Testis (tissue), 5 donors: ENCODE results near the gene DMTF1. TPM values are rescaled to one million over a fixed set of nuclear protein-coding genes. Genes with fewer than 3 reads are reported as not detected.
A peak's percentile ranks its signal among the peaks of the same experiment; 100 is the strongest.

Experiments
- DNase-seq: peaks from one replicate; pipeline ENCODE4 v3.0.0-alpha.2; 2019
- H3K27ac ChIP-seq, 2 donors: fragments of 200-600 bp; sonication (generic); one replicate each; pipeline ENCODE4 v1.5.1; 2019
- H3K27me3 ChIP-seq: fragments of 200-600 bp; sonication (generic); one replicate; pipeline ENCODE4 v1.5.1; 2019
- H3K36me3 ChIP-seq: fragments of 200-600 bp; sonication (generic); one replicate; pipeline ENCODE4 v1.5.1; 2017; ENCODE audit warnings: low read depth; ENCODE audit errors: missing control alignments
- H3K4me1 ChIP-seq: fragments of 200-600 bp; sonication (generic); one replicate; pipeline ENCODE4 v1.5.1; 2019
- H3K4me3 ChIP-seq, 2 donors: fragments of 200-600 bp; sonication (generic); one replicate each; pipeline ENCODE4 v1.5.1; 2017 to 2019
- H3K9me3 ChIP-seq: fragments of 200-600 bp; sonication (generic); one replicate; pipeline ENCODE4 v1.5.1; 2017
- POLR2A ChIP-seq: fragments of 450-650 bp; IDR thresholded peaks from one replicate; pipeline ENCODE4 v1.6.1; 2017; ENCODE audit warnings: antibody characterized with exemption, mild to moderate bottlenecking, moderate library complexity
- WGBS, 2 donors: methylation state at CpG; one replicate each; pipeline ENCODE4 v1.1.5; 2018; 5-methylcytosine and 5-hydroxymethylcytosine counted together
- intact Hi-C: fragments of 100-400 bp; cut with DNase I; formaldehyde crosslinking; loops from one replicate; pipeline ENCODE4 v1.15.1; 2023; ENCODE audit warnings: low total_unique reads
- long read RNA-seq, 2 donors: transcript quantifications; one replicate each; lab custom pipeline, GENCODE V29; 2026
- polyA plus RNA-seq: library from polyadenylated mRNA; stranded (reverse); fragments of 350-450 nt; fragmentation: Illumina TruSeq; extraction: RNeasy Lipid Tissue Mini Kit (QIAGEN cat#74804); gene quantifications from one replicate; pipeline ENCODE4 v1.2.3, GENCODE V29; 2014; ENCODE audit warnings: low read depth, low replicate concordance; ENCODE audit not compliant: insufficient read depth
- total RNA-seq, 2 donors: library from RNA; depleted of rRNA; stranded (reverse); fragments of >200 nt; gene quantifications; one replicate each; pipeline ENCODE4 v1.2.3, GENCODE V29; 2016
- TF ChIP-seq, protein P1 (sequence below), 3 experiments: fragments of 450-650 bp in 2 of 3; fragments of 200-600 bp in 1 of 3; sonication (generic) in 1 of 3; IDR thresholded peaks; one replicate each; pipeline ENCODE4 v1.5.1; 2016 to 2019; ENCODE audit warnings: antibody characterized with exemption in 3 of 3, mild to moderate bottlenecking in 2 of 3, moderate library complexity in 1 of 3

The DMTF1 gene, protein sequence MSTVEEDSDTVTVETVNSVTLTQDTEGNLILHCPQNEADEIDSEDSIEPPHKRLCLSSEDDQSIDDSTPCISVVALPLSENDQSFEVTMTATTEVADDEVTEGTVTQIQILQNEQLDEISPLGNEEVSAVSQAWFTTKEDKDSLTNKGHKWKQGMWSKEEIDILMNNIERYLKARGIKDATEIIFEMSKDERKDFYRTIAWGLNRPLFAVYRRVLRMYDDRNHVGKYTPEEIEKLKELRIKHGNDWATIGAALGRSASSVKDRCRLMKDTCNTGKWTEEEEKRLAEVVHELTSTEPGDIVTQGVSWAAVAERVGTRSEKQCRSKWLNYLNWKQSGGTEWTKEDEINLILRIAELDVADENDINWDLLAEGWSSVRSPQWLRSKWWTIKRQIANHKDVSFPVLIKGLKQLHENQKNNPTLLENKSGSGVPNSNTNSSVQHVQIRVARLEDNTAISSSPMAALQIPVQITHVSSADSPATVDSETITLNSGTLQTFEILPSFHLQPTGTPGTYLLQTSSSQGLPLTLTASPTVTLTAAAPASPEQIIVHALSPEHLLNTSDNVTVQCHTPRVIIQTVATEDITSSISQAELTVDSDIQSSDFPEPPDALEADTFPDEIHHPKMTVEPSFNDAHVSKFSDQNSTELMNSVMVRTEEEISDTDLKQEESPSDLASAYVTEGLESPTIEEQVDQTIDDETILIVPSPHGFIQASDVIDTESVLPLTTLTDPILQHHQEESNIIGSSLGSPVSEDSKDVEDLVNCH
- total RNA-seq, result 100 to 1,000 TPM; 148 to 196 TPM
- 118 TPM for polyA plus RNA-seq
- long read RNA-seq, donor 1, transcript DMTF1-229 (1 exons, 2,370 nt), result major isoform, 71 of 74 reads
- long read RNA-seq, donor 1, partial matches to known transcripts, result 0 of 74 reads
- long read RNA-seq, donor 1, other reads (novel, unspliced or antisense), result 0 of 74 reads
- long read RNA-seq, donor 2, transcript DMTF1-229 (1 exons, 2,370 nt), result major isoform, 35 of 39 reads
- long read RNA-seq, donor 2, partial matches to known transcripts, result 0 of 39 reads
- long read RNA-seq, donor 2, other reads (novel, unspliced or antisense), result 0 of 39 reads

DNA sequence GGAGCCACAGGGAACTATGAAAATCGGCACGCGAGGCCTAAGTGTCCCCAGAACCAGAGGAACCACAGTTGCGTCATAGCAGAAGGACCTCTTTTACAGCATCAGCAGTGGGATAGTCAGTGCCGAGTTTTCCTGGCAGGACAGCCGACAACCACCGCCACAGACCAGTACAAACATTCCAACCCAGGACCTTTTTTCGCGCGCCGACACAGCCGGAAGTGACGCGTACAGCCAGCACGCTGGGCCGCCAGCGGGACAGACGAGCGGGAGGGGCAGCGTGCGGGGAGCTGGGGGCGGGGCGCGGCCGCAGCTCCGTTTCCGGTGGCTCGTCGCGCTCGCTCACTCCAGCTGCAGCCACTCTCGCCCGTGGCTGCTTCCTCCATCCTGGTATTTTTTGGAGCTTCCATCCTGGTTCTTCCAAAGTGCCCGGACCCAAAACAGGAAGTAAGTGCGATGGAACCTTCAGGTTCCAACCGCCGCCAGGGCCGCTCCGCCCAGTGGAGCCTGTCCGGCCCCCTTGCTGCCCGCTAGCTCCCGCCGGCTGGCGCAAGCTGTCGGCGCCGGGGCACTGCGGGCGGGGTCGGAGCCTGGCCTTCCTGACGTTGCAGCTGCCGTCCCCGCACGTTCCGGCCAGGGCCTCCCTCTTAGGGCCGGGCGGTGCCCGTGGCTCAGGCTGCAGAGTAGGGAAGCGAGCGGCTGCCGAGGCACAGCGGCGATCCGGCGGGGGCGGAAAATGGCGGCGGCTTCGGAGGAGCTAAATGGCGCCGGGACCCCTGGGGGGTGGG is at the start of gene DMTF1:
DMTF1 (plus strand) TSS at position 342 of the 785 bp plus-strand sequence. CDS start 12,489 bp downstream, outside the sequence.
- Histone ChIP-seq H3K36me3 (no peaks in the 10 kb centered on the region), H3K9me3 (no peaks in the 10 kb centered on the region), H3K4me3 (peak within 1 kb of the TSS; percentile 83 to 90), H3K27me3 (no peaks in the 10 kb centered on the region), H3K27ac (peak within 1 kb of the TSS; percentile 96 to 98), H3K4me1 (peaks cover 17% of the 10 kb centered on the region)
- intact Hi-C loops, result no loop called here
- 1% methylated on average over 16 to 53 of the region's 71 CpGs for WGBS, 2 donors
- TF ChIP-seq, protein P1, sequence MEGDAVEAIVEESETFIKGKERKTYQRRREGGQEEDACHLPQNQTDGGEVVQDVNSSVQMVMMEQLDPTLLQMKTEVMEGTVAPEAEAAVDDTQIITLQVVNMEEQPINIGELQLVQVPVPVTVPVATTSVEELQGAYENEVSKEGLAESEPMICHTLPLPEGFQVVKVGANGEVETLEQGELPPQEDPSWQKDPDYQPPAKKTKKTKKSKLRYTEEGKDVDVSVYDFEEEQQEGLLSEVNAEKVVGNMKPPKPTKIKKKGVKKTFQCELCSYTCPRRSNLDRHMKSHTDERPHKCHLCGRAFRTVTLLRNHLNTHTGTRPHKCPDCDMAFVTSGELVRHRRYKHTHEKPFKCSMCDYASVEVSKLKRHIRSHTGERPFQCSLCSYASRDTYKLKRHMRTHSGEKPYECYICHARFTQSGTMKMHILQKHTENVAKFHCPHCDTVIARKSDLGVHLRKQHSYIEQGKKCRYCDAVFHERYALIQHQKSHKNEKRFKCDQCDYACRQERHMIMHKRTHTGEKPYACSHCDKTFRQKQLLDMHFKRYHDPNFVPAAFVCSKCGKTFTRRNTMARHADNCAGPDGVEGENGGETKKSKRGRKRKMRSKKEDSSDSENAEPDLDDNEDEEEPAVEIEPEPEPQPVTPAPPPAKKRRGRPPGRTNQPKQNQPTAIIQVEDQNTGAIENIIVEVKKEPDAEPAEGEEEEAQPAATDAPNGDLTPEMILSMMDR (IDR thresholded peaks at IDR 0.05), result peak in 1 of 3 experiments; percentile 26
- peak; percentile 20 for TF ChIP-seq POLR2A
- DNase-seq, result peak; percentile 96

DNA sequence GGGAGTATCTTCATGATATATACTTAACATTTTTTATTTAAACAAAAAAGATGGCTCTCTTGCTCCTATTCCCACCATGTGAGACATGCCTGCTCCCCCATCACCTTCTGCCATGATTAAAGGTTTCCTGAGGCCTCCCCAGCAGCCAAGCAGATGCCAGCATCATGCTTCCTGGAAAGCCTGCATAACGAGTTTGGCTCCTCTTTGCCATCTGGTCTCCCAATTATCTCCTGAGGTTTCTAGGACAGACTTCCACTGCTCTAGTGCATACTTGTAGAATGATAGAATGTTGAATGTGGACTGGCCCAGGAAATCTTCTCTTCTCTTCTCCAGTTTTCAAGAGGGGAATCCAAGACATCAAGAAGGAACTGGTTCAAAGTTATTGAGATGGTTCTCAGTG is 46.9 kb upstream of the DMTF1 start:
- H3K27me3 ChIP-seq, result no peaks in the 10 kb centered on the region
- no peak for DNase-seq
- no peak overlapping the region for H3K27ac ChIP-seq
- H3K36me3 ChIP-seq, result no peaks in the 10 kb centered on the region
- H3K9me3 ChIP-seq, result no peaks in the 10 kb centered on the region
- TF ChIP-seq POLR2A, result no peak
- TF ChIP-seq, protein P1 (IDR thresholded peaks at IDR 0.05), result no peak
- no peaks in the 10 kb centered on the region for H3K4me1 ChIP-seq
- intact Hi-C loops, result no loop called here
- H3K4me3 ChIP-seq, result no peak overlapping the region
- 53 to 79% methylated on average over 1 of the region's 1 CpG for WGBS, 2 donors

DNA sequence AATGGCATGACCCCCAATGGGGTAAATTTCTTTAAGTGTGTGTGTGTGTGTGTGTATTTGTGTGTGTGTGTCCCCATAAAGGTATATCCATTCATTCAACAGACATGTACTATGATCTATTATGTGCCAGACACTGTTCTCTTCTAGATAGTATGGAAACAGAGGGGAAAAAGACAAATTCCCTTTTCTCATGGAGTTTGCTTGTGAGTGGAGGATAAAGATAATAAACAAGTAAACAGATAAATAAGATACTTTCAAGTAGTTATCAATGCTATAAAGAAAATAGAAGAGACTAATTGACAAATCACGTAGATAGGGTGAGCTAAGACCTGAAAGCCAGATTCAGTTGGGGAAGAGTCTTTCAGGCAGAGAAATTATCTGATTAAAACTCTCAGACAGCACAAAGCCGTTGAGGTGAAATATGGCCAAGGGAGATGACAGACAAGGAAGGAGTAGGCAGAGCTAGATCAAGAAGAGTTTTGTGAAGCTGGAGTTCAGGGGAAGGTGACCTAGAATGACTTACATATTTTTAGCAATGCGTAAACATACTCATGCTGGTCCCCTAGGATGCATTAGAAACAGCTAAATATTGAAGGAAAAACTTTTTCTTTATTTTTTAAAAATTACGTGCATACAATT is 45.2 kb upstream of the DMTF1 start:
- H3K36me3 ChIP-seq, result no peaks in the 10 kb centered on the region
- TF ChIP-seq, protein P1 (IDR thresholded peaks at IDR 0.05), result no peak
- WGBS, 2 donors, result 71 to 76% methylated on average over 4 of the region's 4 CpGs
- no peaks in the 10 kb centered on the region for H3K27me3 ChIP-seq
- no peak for DNase-seq
- no peak overlapping the region for H3K27ac ChIP-seq
- intact Hi-C loops, result no loop called here
- H3K4me1 ChIP-seq, result no peaks in the 10 kb centered on the region
- H3K9me3 ChIP-seq, result no peaks in the 10 kb centered on the region
- no peak overlapping the region for H3K4me3 ChIP-seq
